NK-92 treated with Interleukin-12 subunit alpha and Interleukin-12 subunit beta, amount 100 ng/mL, for 24 hours (cell line): ENCODE results near the gene TMEM218.
A peak's percentile ranks its signal among the peaks of the same experiment; 100 is the strongest.
"Not testable (repeated sequence)": the region's sequence is repeated elsewhere in the genome, so short reads cannot be mapped to it uniquely, and the experiment has no call there.

Experiments used
- DNase-seq: peaks from one replicate; lab custom pipeline; 2025; lab: John Stamatoyannopoulos, UW

Gene TMEM218

GRCh38 chr11:125075900-125076317 lies 35.5 kb downstream of the TMEM218 start:
- DNase-seq, result no peak

- no peak for DNase-seq
These were observed 36.2 kb downstream of the TMEM218 start for GRCh38 chr11:125075242-125075625.

DNA sequence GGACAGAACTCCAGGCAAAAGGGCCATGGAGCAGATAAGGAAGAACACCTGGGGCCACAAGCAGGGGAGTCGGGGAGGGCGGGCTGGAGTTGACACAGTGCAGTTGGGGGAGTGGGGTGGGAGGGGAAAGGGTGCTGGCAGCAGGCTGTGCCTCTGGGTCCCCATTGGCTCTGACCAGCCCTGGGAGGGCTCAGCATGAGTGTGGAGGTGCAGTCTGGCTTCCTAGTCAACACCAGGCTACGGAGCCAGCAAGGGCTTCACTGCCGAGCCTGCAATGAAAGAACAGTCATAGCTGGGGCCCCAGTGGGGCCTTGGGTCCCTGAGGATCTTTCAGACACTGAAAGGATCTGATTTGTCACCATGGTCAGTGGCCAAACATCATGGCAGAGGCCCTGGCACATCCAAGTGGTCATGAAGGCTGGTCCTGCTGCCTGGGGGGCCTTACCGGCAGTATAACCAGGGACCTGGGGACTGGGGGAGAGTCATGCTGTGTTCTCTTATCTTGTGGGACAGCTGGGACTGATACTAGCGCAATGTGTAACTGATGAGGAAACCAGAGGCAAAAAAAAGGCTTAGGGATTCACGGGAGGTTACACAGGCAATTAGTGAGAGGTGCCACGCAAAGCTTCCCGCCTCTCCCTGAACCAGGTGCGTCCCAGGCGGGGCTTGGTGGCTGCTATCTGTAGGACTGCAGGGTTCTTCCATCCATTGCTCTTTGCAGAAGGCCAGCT lies 36.8 kb downstream of the TMEM218 start:
- no peak for DNase-seq

GRCh38 chr11:125073616-125074483 lies 37.6 kb downstream of the TMEM218 start:
- no peak for DNase-seq

DNA sequence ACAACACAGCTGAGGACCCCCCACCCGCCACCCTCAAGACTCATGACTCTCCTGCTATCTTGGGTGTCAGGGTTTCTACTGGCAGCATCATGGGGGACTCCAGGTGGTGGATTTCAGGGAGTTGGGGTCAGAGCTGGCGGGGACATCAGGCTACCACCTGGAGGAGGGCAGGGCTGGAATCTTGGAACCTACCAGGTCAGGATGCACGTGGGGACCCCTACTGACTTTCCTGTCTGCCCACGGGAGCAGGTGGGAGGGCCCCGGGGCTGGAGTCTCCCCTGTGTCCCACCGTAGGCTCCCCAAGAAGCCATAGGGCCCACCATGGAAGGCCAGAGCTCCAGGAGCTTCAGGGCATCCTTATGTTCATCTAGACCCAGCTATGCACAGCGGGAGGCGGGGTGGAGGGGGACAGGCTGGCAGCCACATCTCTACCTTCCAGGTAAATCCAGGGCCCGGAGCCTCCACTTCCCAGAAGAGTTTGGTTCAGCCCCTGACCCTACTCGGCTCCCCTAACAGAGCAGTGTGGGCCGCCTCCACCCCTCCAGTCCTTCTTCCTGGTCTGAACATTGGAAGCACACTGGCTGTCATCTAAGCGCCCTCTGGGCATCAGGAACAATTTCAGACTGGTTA lies 38.4 kb downstream of the TMEM218 start:
- no peak for DNase-seq

- DNase-seq, result no peak
These were observed 39.0 kb downstream of the TMEM218 start for GRCh38 chr11:125072218-125072960.

DNA sequence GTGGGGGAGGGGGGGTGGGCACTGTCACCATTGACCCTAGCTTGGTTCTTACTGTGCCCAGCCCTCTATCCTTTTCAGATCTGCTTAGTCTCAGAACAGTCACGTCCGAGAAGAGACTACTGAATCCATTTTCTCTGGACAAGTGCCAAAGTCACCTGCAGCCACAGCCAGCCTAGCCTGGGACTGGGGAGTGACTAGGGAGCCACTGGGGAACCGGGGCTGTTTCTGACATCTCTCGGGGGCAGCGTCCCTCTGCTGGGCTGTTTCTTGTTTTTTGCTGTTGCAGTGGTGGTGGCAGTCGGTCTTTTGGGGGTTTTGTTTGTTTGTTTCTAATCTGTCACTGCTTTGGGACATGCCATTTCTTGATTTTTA lies 39.6 kb downstream of the TMEM218 start:
- DNase-seq, result no peak

GRCh38 chr11:125071435-125071834 lies 40.0 kb downstream of the TMEM218 start:
- no peak for DNase-seq

DNA sequence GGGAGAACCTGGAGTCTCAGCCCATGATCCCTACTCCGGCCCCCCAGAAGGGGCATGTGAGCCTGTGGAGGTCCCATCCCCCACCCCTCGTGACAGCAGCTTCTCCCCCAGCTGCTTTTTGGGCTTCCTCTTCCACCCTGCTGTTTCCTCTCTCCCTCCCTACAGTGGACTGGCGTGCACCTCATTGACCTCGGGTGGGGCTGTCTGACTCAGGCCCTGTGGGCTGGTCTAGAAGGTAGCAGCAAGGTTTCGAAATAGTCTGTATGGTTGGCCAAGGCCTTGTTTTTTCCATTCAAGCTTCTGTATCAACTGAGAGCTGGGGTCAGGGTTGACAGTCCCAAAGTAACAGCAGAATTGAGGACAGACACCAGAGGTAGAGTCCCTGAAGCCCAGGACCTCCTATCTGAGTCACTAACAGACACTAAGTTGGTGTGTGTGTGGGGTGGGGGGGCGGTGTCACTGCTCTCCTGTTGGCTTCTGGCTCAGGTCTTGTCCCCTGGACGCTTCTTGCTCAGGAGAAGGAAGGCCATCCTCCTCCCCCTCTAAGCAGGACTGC lies 40.6 kb downstream of the TMEM218 start:
- peak; percentile 89 for DNase-seq

- no peak for DNase-seq
These were observed 41.6 kb downstream of the TMEM218 start for GRCh38 chr11:125069796-125070195.

- no peak for DNase-seq
These were observed 42.4 kb downstream of the TMEM218 start for GRCh38 chr11:125069008-125069407.

DNA sequence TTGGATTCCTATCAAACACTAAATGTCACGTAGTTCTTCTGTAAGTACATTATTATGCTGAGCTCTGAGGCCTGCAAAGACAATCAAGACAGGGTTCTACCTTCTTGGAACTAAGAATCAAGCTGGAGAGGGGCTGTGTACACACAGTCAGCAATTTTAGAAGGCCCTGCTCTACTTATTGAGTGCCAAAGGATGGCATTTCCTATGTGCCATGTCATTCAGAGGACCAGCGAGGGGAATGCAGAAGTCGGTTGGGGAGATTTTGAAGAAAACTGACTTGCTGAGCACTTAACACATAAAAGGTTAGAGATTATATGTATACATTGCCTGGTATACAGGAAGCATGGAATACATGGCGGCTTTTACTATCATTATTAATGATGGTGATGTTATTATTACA lies 43.1 kb downstream of the TMEM218 start:
- no peak for DNase-seq

DNA sequence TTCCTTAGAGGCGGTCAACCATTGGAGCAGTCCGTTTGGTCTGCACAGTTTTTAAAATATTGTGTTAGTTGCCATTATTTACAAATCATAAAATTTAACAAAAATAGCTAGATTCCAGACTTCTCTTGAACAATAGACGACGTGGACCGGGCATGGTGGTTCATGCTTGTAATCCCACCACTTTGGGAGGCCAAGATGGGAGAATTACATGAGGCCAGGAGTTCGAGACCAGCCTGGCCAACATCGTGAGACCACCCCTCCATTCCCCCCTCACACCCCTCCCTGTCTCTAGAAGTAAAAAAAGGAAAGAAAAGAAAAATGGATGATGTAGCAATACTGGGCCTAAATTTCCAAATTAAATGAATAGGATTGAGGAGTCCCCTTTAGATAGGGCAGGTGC lies 47.4 kb downstream of the TMEM218 start:
- DNase-seq, result no peak

GRCh38 chr11:125063429-125064043 lies 47.9 kb downstream of the TMEM218 start:
- no peak for DNase-seq

DNA sequence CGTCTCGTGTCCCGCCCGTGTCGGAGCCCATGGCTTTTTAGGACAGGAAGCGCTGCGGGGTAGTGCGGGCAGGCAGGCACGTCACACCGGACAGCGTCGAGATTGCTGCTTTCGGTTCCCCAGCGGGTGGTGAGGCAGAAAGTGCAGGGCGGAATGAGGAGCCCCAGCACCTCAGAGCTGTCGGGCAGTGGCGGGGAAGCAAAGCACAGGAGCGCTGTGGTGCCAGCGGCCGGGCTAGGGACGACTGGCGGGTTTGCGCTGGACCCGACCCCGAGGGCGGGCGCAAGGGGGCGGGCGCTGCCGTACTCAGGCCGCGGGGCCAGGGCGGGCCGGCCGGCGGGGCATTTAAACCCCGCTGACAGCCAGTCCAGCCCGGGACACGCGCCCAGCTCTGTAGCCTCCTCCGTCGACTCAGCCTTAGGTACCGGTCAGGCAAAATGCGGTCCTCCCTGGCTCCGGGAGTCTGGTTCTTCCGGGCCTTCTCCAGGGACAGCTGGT lies 48.4 kb downstream of the TMEM218 start, which contains the start of gene SLC37A2:
Gene SLC37A2, plus strand, starts transcription at position 375 of the 498 bp plus-strand sequence. Its CDS starts 63 bp downstream, at position 438.
- no peak for DNase-seq

DNA sequence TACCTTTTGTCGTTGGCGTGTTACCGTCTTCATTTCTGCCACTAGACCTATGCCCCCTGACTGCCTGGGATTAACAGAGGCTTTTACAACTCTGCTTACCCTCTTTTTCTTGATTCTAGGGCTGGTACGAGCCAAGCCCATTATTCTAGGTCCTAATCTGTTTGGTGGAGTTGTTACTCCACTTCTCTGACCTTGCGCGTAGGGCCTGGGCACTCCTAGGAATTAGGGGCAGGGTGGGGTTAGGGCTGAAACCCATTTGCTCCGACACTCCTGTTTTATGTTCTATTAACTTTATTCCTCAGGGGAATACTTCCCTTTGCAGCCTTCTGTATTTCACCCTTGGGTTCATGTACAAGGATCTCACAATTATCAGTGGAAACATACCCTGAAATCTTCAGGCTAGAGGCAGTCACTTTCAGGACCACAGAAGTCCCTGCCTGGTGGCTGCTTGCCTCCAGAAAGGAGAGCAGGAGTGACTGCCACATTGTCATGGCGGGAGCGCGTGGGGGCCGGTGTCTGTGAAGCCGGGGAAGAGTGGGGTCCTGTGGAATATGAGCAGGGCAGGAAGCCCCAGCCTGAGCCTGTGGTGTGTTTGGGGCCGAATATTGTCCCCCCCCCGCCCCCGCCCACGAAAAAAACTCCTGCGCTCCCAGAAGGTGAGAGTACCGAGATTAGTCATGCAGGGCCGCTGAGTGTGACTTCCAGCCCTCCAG lies 49.1 kb downstream of the TMEM218 start:
- no peak for DNase-seq

GRCh38 chr11:125061281-125061680 lies 50.1 kb downstream of the TMEM218 start:
- DNase-seq, result no peak

DNA sequence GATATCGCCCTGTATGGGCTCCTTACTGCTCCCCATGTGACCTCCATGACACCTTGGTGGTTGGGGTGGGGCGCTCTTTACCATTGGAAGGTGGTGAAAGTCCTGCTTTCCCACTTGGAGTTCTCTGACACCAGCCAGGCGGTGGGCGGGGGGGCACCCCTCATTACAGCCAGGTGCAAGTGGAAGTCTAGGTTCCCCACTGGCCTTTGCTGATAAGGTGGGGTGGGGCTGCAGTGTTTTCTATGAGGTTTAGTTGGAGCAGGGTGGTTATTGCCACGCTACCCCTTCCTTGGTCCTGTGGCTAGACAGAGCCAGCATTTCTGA lies 53.8 kb downstream of the TMEM218 start:
- no peak for DNase-seq

DNA sequence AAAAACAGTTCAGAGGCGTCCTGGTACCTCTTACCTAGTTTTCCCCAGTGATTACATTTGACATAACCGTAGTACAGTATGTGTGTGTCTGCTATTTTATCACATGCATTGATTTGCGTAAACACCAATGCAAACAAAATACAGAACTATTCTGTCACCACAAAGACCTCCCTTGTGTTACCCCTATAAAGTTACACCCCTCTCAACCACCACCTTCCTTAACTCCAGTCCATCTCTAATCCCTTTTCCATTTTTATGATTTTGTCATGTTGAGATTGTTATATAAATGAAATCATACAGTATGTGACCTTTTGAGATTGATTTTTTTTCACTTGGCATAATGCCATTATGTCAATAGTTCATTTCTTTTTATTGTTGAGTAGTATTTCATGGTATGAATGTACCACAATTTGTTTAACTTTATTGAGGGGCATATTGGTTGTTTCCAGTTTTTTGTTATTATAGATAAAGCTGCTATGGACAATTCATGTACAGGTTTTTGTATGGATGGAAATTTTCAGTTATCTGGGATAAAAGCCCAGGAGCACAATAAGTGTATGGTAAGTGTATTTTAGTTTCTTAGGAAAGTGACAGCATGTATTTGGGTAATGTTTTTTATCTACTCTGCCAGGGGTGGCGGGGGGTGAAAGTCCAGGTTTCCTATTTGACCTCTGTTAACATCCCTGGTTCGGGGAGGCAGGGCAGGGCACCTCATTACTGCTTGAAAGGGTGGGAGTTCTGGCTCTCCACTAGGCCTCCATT lies 54.3 kb downstream of the TMEM218 start:
- DNase-seq, result no peak

- not testable (repeated sequence) for DNase-seq
These were observed 55.3 kb downstream of the TMEM218 start for GRCh38 chr11:125056111-125056510.
